ENCODE data around the gene ASB18.

Gene ASB18

DNA sequence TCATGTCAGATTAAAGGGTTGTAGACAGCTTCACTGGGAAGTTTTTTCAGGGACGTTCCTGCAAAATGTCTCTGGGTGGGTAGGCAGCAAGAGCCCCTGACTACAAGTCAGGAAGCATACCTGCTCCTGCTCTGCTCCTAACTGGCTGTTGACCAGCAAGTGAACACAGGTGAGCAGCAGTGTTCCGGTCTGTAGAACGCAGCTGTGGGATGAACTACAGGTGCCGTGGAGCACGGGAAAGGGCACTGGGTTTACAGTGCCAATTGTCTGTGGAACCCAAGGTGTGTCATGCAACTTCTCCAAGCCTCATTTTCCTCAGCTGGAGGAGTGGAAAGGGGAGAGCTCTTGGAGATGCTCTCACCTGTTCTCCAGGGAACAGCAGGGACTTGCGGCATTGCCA lies 6.6 kb downstream of the ASB18 start:
- no peak overlapping the region for H3K4me3 ChIP-seq (ENCODE audit: low read depth in 1 of 2, low read length in 2 of 2)
- no peaks in the 10 kb centered on the region for H3K9me3 ChIP-seq (ENCODE audit: control insufficient read depth in 1 of 2, low read length in 2 of 2)
- no peak overlapping the region for H3K9ac ChIP-seq (ENCODE audit: low read depth in 1 of 2, low read length in 2 of 2)
- H3K36me3 ChIP-seq (ENCODE audit: control insufficient read depth in 1 of 2, insufficient read depth in 2 of 2, low read length in 2 of 2) = no peaks in the 10 kb centered on the region
- no peaks in the 10 kb centered on the region for H3K4me1 ChIP-seq (ENCODE audit: control insufficient read depth in 1 of 2, insufficient read depth in 2 of 2, low read length in 2 of 2)
- no peak overlapping the region for H3K27ac ChIP-seq (ENCODE audit: low read depth, low read length)
- H3K27me3 ChIP-seq (ENCODE audit: control insufficient read depth in 1 of 2, insufficient read depth in 2 of 2, low read length in 2 of 2) = peaks cover 7 to 12% of the 10 kb centered on the region in 2 donors

- H3K27ac ChIP-seq (ENCODE audit: low read depth, low read length) = no peak overlapping the region
Observed at GRCh38 chr2:236257136-236257535, 7.1 kb downstream of the ASB18 start.

DNA sequence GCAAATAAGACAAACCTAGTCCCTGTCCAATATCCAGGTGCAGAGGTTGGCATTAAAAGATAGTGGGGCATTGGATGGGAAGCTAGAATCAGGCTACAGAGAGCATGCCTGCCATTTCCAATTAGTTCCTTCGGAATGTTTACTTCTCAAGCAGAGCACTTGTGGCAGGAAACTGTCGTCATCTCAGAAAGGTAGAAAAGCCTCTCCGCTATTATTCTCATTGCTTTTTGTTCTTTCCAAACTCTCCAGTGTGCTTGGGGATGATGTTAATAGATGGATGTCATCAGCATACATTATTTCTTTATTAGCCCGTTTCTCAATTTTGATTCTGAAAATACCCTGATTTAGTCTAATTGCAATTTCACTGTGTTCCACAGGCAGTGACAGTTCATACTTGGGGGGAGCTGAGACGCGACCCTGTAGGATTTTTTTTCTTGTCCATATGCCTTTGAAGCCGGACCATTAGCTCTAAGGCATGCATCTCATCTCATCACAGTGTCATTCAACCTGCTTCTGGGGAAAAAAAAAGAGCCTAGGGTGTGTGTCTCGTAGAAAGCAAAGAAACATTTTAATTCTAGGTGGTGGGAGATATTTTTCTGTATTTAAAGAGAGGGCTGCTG lies 7.7 kb downstream of the ASB18 start:
- no peaks in the 10 kb centered on the region for H3K9me3 ChIP-seq (ENCODE audit: control insufficient read depth in 1 of 2, low read length in 2 of 2)
- H3K27ac ChIP-seq (ENCODE audit: low read depth, low read length) = no peak overlapping the region
- H3K36me3 ChIP-seq (ENCODE audit: control insufficient read depth in 1 of 2, insufficient read depth in 2 of 2, low read length in 2 of 2) = no peaks in the 10 kb centered on the region
- no peaks in the 10 kb centered on the region for H3K4me1 ChIP-seq (ENCODE audit: control insufficient read depth in 1 of 2, insufficient read depth in 2 of 2, low read length in 2 of 2)
- H3K4me3 ChIP-seq (ENCODE audit: low read depth in 1 of 2, low read length in 2 of 2) = no peak overlapping the region
- H3K27me3 ChIP-seq (ENCODE audit: control insufficient read depth in 1 of 2, insufficient read depth in 2 of 2, low read length in 2 of 2) = peaks cover 8 to 12% of the 10 kb centered on the region in 2 donors
- H3K9ac ChIP-seq (ENCODE audit: low read depth in 1 of 2, low read length in 2 of 2) = no peak overlapping the region

More at GRCh38 chr2:236257136-236257535, 7.1 kb downstream of the ASB18 start:
- Histone ChIP-seq H3K36me3 (ENCODE audit: control insufficient read depth in 1 of 2, insufficient read depth in 2 of 2, low read length in 2 of 2) (no peaks in the 10 kb centered on the region), H3K4me3 (ENCODE audit: low read depth in 1 of 2, low read length in 2 of 2) (no peak overlapping the region), H3K4me1 (ENCODE audit: control insufficient read depth in 1 of 2, insufficient read depth in 2 of 2, low read length in 2 of 2) (no peaks in the 10 kb centered on the region), H3K27me3 (ENCODE audit: control insufficient read depth in 1 of 2, insufficient read depth in 2 of 2, low read length in 2 of 2) (peaks cover 7 to 12% of the 10 kb centered on the region in 2 donors), H3K9ac (ENCODE audit: low read depth in 1 of 2, low read length in 2 of 2) (no peak overlapping the region), H3K9me3 (ENCODE audit: control insufficient read depth in 1 of 2, low read length in 2 of 2) (no peaks in the 10 kb centered on the region)

DNA sequence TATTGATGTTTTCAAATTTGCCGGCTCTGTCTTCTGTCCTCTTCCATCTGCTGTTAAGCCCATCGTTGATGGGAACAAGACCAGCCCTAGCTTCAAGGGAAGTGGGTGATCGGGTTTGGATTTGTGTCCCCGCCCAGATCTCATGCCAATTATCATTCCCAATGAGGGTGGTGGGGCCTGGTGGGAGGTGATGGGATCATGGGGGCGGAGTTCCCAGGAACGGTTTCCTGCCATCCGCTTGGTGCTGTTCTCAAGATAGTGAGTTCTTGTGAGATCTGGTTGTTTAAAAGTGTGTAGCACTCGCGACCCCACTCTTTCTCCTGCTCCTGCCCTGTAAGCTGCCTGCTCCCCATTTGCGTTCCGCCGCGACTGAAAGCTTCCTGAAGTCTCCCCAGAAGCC lies 9.5 kb downstream of the ASB18 start:
- Histone ChIP-seq H3K36me3 (ENCODE audit: control insufficient read depth in 1 of 2, insufficient read depth in 2 of 2, low read length in 2 of 2) (no peaks in the 10 kb centered on the region), H3K27ac (ENCODE audit: low read depth, low read length) (no peak overlapping the region), H3K27me3 (ENCODE audit: control insufficient read depth in 1 of 2, insufficient read depth in 2 of 2, low read length in 2 of 2) (peaks cover 10 to 14% of the 10 kb centered on the region in 2 donors), H3K9me3 (ENCODE audit: control insufficient read depth in 1 of 2, low read length in 2 of 2) (no peaks in the 10 kb centered on the region), H3K9ac (ENCODE audit: low read depth in 1 of 2, low read length in 2 of 2) (no peak overlapping the region), H3K4me1 (ENCODE audit: control insufficient read depth in 1 of 2, insufficient read depth in 2 of 2, low read length in 2 of 2) (no peaks in the 10 kb centered on the region), H3K4me3 (ENCODE audit: low read depth in 1 of 2, low read length in 2 of 2) (no peak overlapping the region)

GRCh38 chr2:236254001-236254400 lies 10.2 kb downstream of the ASB18 start:
- H3K9ac ChIP-seq (ENCODE audit: low read depth in 1 of 2, low read length in 2 of 2) = no peak overlapping the region
- H3K27ac ChIP-seq (ENCODE audit: low read depth, low read length) = no peak overlapping the region
- no peaks in the 10 kb centered on the region for H3K36me3 ChIP-seq (ENCODE audit: control insufficient read depth in 1 of 2, insufficient read depth in 2 of 2, low read length in 2 of 2)
- no peak overlapping the region for H3K4me3 ChIP-seq (ENCODE audit: low read depth in 1 of 2, low read length in 2 of 2)
- H3K27me3 ChIP-seq (ENCODE audit: control insufficient read depth in 1 of 2, insufficient read depth in 2 of 2, low read length in 2 of 2) = peaks cover 5 to 10% of the 10 kb centered on the region in 2 donors
- no peaks in the 10 kb centered on the region for H3K4me1 ChIP-seq (ENCODE audit: control insufficient read depth in 1 of 2, insufficient read depth in 2 of 2, low read length in 2 of 2)
- H3K9me3 ChIP-seq (ENCODE audit: control insufficient read depth in 1 of 2, low read length in 2 of 2) = no peaks in the 10 kb centered on the region

- Histone ChIP-seq H3K27me3 (ENCODE audit: control insufficient read depth in 1 of 2, insufficient read depth in 2 of 2, low read length in 2 of 2) (peaks cover 5 to 10% of the 10 kb centered on the region in 2 donors), H3K27ac (ENCODE audit: low read depth, low read length) (no peak overlapping the region), H3K4me1 (ENCODE audit: control insufficient read depth in 1 of 2, insufficient read depth in 2 of 2, low read length in 2 of 2) (no peaks in the 10 kb centered on the region), H3K36me3 (ENCODE audit: control insufficient read depth in 1 of 2, insufficient read depth in 2 of 2, low read length in 2 of 2) (no peaks in the 10 kb centered on the region), H3K9me3 (ENCODE audit: control insufficient read depth in 1 of 2, low read length in 2 of 2) (no peaks in the 10 kb centered on the region), H3K4me3 (ENCODE audit: low read depth in 1 of 2, low read length in 2 of 2) (no peak overlapping the region), H3K9ac (ENCODE audit: low read depth in 1 of 2, low read length in 2 of 2) (no peak overlapping the region)
Observed at GRCh38 chr2:236252602-236253001, 11.6 kb downstream of the ASB18 start.

- no peak overlapping the region for H3K4me3 ChIP-seq (ENCODE audit: low read depth in 1 of 2, low read length in 2 of 2)
- H3K27ac ChIP-seq (ENCODE audit: low read depth, low read length) = no peak overlapping the region
- no peaks in the 10 kb centered on the region for H3K9me3 ChIP-seq (ENCODE audit: control insufficient read depth in 1 of 2, low read length in 2 of 2)
- no peaks in the 10 kb centered on the region for H3K4me1 ChIP-seq (ENCODE audit: control insufficient read depth in 1 of 2, insufficient read depth in 2 of 2, low read length in 2 of 2)
- no peak overlapping the region for H3K9ac ChIP-seq (ENCODE audit: low read depth in 1 of 2, low read length in 2 of 2)
- H3K36me3 ChIP-seq (ENCODE audit: control insufficient read depth in 1 of 2, insufficient read depth in 2 of 2, low read length in 2 of 2) = no peaks in the 10 kb centered on the region
- H3K27me3 ChIP-seq (ENCODE audit: control insufficient read depth in 1 of 2, insufficient read depth in 2 of 2, low read length in 2 of 2) = peaks cover 5 to 10% of the 10 kb centered on the region in 2 donors
Observed at GRCh38 chr2:236250909-236251579, 13.2 kb downstream of the ASB18 start.

DNA sequence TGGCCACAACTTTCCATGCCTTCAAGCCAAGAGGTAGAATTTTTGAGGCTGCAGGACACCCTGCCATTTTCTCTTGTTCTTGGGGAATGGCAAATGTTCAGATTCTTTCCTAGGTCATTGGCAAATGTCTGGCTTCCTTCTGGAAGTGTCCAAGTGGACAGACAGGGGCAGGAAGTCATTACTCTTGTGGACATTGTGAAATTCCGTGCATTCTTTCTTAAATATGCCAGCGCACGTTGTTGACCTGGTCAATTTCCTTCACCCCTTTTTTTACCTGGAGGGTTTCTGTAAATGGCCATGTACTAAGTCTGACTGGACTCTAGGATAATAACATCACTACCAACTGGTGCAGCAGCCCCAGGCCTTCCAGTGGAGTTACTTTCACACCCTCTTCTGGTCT lies 13.9 kb downstream of the ASB18 start:
- H3K9ac ChIP-seq (ENCODE audit: low read depth in 1 of 2, low read length in 2 of 2) = no peak overlapping the region
- H3K36me3 ChIP-seq (ENCODE audit: control insufficient read depth in 1 of 2, insufficient read depth in 2 of 2, low read length in 2 of 2) = no peaks in the 10 kb centered on the region
- no peaks in the 10 kb centered on the region for H3K4me1 ChIP-seq (ENCODE audit: control insufficient read depth in 1 of 2, insufficient read depth in 2 of 2, low read length in 2 of 2)

GRCh38 chr2:236249066-236249465 lies 15.1 kb downstream of the ASB18 start:
- no peaks in the 10 kb centered on the region for H3K4me1 ChIP-seq (ENCODE audit: control insufficient read depth in 1 of 2, insufficient read depth in 2 of 2, low read length in 2 of 2)

More for the DNA sequence above, 13.9 kb downstream of the ASB18 start:
- H3K4me3 ChIP-seq (ENCODE audit: low read depth in 1 of 2, low read length in 2 of 2) = no peak overlapping the region
- no peak overlapping the region for H3K27ac ChIP-seq (ENCODE audit: low read depth, low read length)
- H3K9me3 ChIP-seq (ENCODE audit: control insufficient read depth in 1 of 2, low read length in 2 of 2) = no peaks in the 10 kb centered on the region
- peaks cover 7 to 10% of the 10 kb centered on the region in 2 donors for H3K27me3 ChIP-seq (ENCODE audit: control insufficient read depth in 1 of 2, insufficient read depth in 2 of 2, low read length in 2 of 2)

DNA sequence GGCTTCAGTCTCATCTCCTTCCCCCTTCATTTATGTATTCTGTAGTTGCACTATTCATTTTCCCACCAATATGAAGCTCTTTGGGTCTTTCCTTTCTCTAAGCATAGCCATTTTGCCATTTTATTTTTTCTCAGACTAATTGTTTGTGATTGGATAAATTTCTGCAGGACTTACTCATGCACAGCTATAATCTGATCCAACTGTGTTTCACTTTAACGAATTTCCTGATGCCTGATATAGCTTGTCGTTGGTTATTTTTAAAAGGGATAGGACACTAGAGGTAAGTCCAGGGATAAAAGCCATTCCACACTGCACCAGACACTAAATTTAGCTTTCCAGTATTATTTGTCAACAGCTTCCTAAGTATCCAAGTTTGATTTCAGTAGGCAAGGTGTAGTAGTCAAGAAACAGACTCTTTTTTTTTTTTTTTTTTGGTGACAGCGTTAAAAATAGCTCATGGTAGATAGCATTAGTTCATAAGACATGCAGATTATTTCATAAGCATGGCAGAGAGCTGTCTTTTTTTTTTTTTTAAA lies 17.4 kb downstream of the ASB18 start:
- no peak overlapping the region for H3K9ac ChIP-seq (ENCODE audit: low read depth in 1 of 2, low read length in 2 of 2)
- H3K9me3 ChIP-seq (ENCODE audit: control insufficient read depth in 1 of 2, low read length in 2 of 2) = no peaks in the 10 kb centered on the region
- H3K4me3 ChIP-seq (ENCODE audit: low read depth in 1 of 2, low read length in 2 of 2) = no peak overlapping the region
- no peaks in the 10 kb centered on the region for H3K4me1 ChIP-seq (ENCODE audit: control insufficient read depth in 1 of 2, insufficient read depth in 2 of 2, low read length in 2 of 2)
- peaks cover 5 to 8% of the 10 kb centered on the region in 2 donors for H3K27me3 ChIP-seq (ENCODE audit: control insufficient read depth in 1 of 2, insufficient read depth in 2 of 2, low read length in 2 of 2)
- H3K27ac ChIP-seq (ENCODE audit: low read depth, low read length) = no peak overlapping the region
- no peaks in the 10 kb centered on the region for H3K36me3 ChIP-seq (ENCODE audit: control insufficient read depth in 1 of 2, insufficient read depth in 2 of 2, low read length in 2 of 2)

More at GRCh38 chr2:236249066-236249465, 15.1 kb downstream of the ASB18 start:
- Histone ChIP-seq H3K27ac (ENCODE audit: low read depth, low read length) (no peak overlapping the region), H3K27me3 (ENCODE audit: control insufficient read depth in 1 of 2, insufficient read depth in 2 of 2, low read length in 2 of 2) (peaks cover 8 to 10% of the 10 kb centered on the region in 2 donors), H3K36me3 (ENCODE audit: control insufficient read depth in 1 of 2, insufficient read depth in 2 of 2, low read length in 2 of 2) (no peaks in the 10 kb centered on the region), H3K4me3 (ENCODE audit: low read depth in 1 of 2, low read length in 2 of 2) (no peak overlapping the region), H3K9me3 (ENCODE audit: control insufficient read depth in 1 of 2, low read length in 2 of 2) (no peaks in the 10 kb centered on the region), H3K9ac (ENCODE audit: low read depth in 1 of 2, low read length in 2 of 2) (no peak overlapping the region)
